ENCODE measurements around the gene FAIM2.

GRCh38 chr12:49949866-49950265, 46.2 kb upstream of the FAIM2 start:
- no peak for TF ChIP-seq CTCF (IDR thresholded peaks at IDR 0.05; ENCODE audit: insufficient read depth, low read length)
- TF ChIP-seq POLR2AphosphoS5 (IDR thresholded peaks at IDR 0.05; ENCODE audit: low read depth): no peak
- no peak for TF ChIP-seq REST (IDR thresholded peaks at IDR 0.05; ENCODE audit: insufficient replicate concordance, low read depth)
- no peak for TF ChIP-seq GABPA (IDR thresholded peaks at IDR 0.05; ENCODE audit: low read depth)
- TF ChIP-seq SPI1 (IDR thresholded peaks at IDR 0.05; ENCODE audit: borderline replicate concordance, low read depth): no peak
